ENCODE results near the gene ECI2. TPM values are rescaled to one million over a fixed set of nuclear protein-coding genes. Genes with fewer than 3 reads are reported as not detected.

Gene ECI2
- total and polyA plus RNA-seq, 2 of the 13 experiments (the other 11 are each of a cell fraction or from before 2014, with no cell fraction given) = 78.5 to 228 TPM

DNA sequence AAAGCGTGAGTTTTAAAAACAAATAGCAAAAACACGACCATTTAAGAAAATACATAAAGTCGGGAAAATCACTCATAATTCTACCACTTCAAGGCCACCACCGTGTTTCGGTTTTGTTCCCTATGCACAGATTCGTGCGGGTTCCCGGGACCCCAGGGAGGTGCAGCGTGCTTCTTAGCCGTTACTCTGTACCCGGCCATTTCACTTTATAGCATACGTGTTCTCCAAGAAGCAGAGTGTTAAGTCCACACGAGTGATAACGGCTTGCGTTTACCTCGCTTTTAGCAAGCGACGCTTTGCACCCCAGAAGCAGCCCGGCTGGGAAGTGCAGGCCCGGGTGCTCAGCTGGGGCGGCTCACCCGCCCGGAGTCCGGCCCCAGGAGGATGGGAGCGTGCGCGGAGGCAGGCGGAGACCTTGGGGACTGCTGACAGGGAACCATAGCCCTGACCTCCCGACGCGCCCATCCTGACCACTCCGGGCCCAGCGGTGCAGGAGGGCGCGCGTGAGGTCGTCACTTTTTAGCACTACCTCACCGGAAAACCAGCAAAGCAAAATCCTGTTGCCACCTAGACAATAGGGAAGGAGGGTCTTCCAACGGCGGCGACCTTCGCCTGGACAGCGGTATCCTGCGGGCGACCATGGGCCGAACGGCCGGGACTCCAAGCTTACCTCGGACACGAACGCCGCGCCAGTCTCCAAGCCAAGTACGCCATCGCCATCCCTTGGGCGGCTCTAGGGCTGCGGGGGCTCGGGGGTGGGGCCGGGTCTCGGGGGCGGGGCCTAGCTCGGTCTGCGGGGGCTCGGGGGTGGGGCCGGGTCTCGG lies at the start of gene ECI2 (continued):
- peak; percentile 93 for TF ChIP-seq ZNF572 (CRISPR knock-in tag; IDR thresholded peaks at IDR 0.05)
- TF ChIP-seq TCF12 (IDR thresholded peaks at IDR 0.05) = no peak
- TF ChIP-seq TCF12 (CRISPR knock-in tag; IDR thresholded peaks at IDR 0.05) = peak; percentile 71; the same call in 1 of the 2 replicates
- peak; percentile 58; the same call in 1 of the 2 replicates for TF ChIP-seq JUND (CRISPR knock-in tag; IDR thresholded peaks at IDR 0.05)
- no peak for TF ChIP-seq ELF1 (CRISPR knock-in tag; IDR thresholded peaks at IDR 0.05)
- no peak for TF ChIP-seq ADNP (CRISPR knock-in tag; IDR thresholded peaks at IDR 0.05)
- TF ChIP-seq ZNF446 (CRISPR knock-in tag; IDR thresholded peaks at IDR 0.05) = 0 out of 2 replicates have a peak, but pooled peaks have one; percentile 31
- TF ChIP-seq ZBTB42 (CRISPR knock-in tag; IDR thresholded peaks at IDR 0.05) = no peak
- no peak; the same call in 1 of the 2 replicates for TF ChIP-seq ZFP37 (CRISPR knock-in tag; IDR thresholded peaks at IDR 0.05; ENCODE audit: borderline replicate concordance)
- TF ChIP-seq MXI1 (IDR thresholded peaks at IDR 0.05; ENCODE audit: borderline replicate concordance, low read depth, low read length) = peak; percentile 43; the same call in 1 of the 3 replicates
- TF ChIP-seq ZNF124 (CRISPR knock-in tag; IDR thresholded peaks at IDR 0.05) = peak; percentile 37; the same call in 1 of the 2 replicates
- peak; percentile 62 for TF ChIP-seq GZF1 (CRISPR knock-in tag; IDR thresholded peaks at IDR 0.05)
- TF ChIP-seq GFI1 (CRISPR knock-in tag; IDR thresholded peaks at IDR 0.05; ENCODE audit: borderline replicate concordance) = peak; percentile 44; the same call in 1 of the 2 replicates
- TF ChIP-seq ZNF20 (CRISPR knock-in tag; IDR thresholded peaks at IDR 0.05) = no peak
- 0 out of 2 replicates have a peak, but pooled peaks have one; percentile 55 for TF ChIP-seq ZNF33B (CRISPR knock-in tag; IDR thresholded peaks at IDR 0.05)
- TF ChIP-seq, protein P1, sequence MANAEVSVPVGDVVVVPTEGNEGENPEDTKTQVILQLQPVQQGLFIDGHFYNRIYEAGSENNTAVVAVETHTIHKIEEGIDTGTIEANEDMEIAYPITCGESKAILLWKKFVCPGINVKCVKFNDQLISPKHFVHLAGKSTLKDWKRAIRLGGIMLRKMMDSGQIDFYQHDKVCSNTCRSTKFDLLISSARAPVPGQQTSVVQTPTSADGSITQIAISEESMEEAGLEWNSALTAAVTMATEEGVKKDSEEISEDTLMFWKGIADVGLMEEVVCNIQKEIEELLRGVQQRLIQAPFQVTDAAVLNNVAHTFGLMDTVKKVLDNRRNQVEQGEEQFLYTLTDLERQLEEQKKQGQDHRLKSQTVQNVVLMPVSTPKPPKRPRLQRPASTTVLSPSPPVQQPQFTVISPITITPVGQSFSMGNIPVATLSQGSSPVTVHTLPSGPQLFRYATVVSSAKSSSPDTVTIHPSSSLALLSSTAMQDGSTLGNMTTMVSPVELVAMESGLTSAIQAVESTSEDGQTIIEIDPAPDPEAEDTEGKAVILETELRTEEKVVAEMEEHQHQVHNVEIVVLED (CRISPR knock-in tag; IDR thresholded peaks at IDR 0.05; ENCODE audit: borderline replicate concordance) = 0 out of 2 replicates have a peak, but pooled peaks have one; percentile 37
- TF ChIP-seq SETDB1 (CRISPR knock-in tag; IDR thresholded peaks at IDR 0.05; ENCODE audit: borderline replicate concordance) = no peak
- TF ChIP-seq, protein P2, sequence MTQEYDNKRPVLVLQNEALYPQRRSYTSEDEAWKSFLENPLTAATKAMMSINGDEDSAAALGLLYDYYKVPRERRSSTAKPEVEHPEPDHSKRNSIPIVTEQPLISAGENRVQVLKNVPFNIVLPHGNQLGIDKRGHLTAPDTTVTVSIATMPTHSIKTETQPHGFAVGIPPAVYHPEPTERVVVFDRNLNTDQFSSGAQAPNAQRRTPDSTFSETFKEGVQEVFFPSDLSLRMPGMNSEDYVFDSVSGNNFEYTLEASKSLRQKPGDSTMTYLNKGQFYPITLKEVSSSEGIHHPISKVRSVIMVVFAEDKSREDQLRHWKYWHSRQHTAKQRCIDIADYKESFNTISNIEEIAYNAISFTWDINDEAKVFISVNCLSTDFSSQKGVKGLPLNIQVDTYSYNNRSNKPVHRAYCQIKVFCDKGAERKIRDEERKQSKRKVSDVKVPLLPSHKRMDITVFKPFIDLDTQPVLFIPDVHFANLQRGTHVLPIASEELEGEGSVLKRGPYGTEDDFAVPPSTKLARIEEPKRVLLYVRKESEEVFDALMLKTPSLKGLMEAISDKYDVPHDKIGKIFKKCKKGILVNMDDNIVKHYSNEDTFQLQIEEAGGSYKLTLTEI (CRISPR knock-in tag; conservative IDR thresholded peaks at IDR 0.05) = no peak
- TF ChIP-seq SOX5 (CRISPR knock-in tag; IDR thresholded peaks at IDR 0.05; ENCODE audit: borderline replicate concordance) = no peak; the same call in 1 of the 2 replicates
- TF ChIP-seq, protein P3, sequence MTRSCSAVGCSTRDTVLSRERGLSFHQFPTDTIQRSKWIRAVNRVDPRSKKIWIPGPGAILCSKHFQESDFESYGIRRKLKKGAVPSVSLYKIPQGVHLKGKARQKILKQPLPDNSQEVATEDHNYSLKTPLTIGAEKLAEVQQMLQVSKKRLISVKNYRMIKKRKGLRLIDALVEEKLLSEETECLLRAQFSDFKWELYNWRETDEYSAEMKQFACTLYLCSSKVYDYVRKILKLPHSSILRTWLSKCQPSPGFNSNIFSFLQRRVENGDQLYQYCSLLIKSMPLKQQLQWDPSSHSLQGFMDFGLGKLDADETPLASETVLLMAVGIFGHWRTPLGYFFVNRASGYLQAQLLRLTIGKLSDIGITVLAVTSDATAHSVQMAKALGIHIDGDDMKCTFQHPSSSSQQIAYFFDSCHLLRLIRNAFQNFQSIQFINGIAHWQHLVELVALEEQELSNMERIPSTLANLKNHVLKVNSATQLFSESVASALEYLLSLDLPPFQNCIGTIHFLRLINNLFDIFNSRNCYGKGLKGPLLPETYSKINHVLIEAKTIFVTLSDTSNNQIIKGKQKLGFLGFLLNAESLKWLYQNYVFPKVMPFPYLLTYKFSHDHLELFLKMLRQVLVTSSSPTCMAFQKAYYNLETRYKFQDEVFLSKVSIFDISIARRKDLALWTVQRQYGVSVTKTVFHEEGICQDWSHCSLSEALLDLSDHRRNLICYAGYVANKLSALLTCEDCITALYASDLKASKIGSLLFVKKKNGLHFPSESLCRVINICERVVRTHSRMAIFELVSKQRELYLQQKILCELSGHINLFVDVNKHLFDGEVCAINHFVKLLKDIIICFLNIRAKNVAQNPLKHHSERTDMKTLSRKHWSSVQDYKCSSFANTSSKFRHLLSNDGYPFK (CRISPR knock-in tag; IDR thresholded peaks at IDR 0.05; ENCODE audit: borderline replicate concordance) = no peak; the same call in 1 of the 2 replicates
- TF ChIP-seq KLF16 (CRISPR knock-in tag; IDR thresholded peaks at IDR 0.05) = peak; percentile 15 to 72; a peak in 1 of 4 replicates
- TF ChIP-seq, protein P4, sequence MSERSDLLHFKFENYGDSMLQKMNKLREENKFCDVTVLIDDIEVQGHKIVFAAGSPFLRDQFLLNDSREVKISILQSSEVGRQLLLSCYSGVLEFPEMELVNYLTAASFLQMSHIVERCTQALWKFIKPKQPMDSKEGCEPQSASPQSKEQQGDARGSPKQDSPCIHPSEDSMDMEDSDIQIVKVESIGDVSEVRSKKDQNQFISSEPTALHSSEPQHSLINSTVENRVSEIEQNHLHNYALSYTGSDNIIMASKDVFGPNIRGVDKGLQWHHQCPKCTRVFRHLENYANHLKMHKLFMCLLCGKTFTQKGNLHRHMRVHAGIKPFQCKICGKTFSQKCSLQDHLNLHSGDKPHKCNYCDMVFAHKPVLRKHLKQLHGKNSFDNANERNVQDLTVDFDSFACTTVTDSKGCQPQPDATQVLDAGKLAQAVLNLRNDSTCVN (CRISPR knock-in tag; IDR thresholded peaks at IDR 0.05; ENCODE audit: borderline replicate concordance) = peak; percentile 53; the same call in 1 of the 2 replicates

Data from HepG2 (cell line).